GM21423 (cell line): ENCODE results near the gene CRYGD.
"Not testable (repeated sequence)": the region's sequence is repeated elsewhere in the genome, so short reads cannot be mapped to it uniquely, and the experiment has no call there.

Experiments
- ATAC-seq: cut with Tn5 transposase; IDR thresholded peaks from one replicate; pipeline ENCODE4 v1.9.1; 2021; ENCODE audit warnings: mild to moderate bottlenecking, moderate library complexity; ENCODE audit not compliant: unreplicated experiment

The CRYGD gene

GRCh38 chr2:208124013-208124715 is at the start of gene CRYGD:
TSS of gene CRYGD (minus strand) at chr2:208124524. CDS start at chr2:208124473, 51 bp downstream.
- ATAC-seq, result not testable (repeated sequence)

DNA sequence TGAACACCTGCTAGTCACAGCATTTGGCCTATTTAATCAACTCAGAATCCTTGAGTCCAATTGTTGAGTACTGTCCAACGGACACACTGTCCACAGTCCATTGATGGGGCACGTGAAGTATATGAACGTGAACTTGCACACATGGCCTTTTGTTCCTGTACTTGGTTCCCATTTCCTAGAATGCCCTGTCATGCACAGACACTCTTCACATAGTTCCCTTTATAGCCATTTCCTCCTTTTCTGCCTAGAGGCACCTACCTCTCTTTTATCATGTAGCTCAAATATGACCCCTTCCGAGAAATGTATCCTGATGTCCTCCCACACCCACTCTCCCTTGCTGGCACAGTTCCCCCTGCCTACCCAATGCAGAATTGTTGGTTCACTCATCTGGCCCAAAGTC is 47.8 kb upstream of the CRYGD start:
- no peak for ATAC-seq

DNA sequence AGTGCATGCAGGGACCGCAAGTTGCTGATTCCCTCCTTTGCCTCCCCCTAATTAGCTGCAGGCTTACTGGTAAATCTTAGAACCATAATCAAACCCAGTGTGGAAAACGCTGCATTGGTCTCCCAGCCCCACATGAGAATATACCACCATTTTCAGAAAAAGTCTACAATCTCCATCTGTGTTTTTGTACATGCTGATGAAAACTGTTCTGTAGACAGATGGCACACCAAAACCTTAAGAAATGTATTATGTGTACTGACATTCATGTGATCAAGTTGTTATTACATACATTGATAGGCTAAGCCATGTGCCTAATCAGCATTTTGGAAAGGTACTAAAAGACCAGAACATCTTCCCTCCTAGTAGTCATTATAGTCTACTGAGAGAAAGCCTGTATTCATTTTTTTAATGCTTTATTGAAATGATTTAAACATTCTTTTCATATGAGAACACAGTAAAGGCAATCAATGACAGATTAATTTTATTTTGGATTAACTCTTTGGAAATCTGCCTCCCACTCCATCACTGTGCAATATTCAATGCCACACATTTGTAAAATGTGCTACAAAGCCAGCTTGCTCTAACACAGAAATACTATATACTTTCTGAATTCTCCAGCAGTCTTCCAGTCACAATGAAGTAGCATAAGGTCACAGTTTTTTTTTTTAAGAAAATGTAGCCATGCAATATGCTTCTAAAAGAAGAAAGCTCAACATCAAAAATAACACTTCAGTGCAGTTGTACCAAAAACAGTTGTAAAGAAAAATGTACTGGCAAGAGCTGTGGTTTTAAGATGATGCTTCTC is 40.8 kb upstream of the CRYGD start:
- no peak for ATAC-seq

GRCh38 chr2:208163489-208163888 is 39.2 kb upstream of the CRYGD start, which contains the start of gene CRYGA:
TSS of gene CRYGA (minus strand) at chr2:208163589. CDS start at chr2:208163556, 33 bp downstream.
- ATAC-seq, result no peak

DNA sequence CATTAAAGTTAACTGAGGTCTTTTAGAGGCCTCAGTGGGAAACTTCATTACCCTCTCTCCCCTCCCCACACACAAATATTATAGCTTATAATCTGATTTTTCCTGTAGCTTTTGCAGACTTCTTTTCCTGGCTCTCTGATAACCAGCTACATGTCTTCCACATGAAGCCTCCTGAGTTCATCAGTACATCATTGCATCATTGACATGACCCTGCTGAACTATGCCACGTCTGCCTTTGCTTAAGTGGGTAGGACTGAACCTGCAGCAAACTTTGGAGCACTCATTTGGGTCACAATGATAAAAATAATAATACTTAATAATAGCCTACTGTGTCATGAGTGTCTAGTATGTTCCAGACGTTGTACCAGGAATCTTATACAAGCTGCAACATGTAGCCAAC is 32.1 kb upstream of the CRYGD start:
- no peak for ATAC-seq

DNA sequence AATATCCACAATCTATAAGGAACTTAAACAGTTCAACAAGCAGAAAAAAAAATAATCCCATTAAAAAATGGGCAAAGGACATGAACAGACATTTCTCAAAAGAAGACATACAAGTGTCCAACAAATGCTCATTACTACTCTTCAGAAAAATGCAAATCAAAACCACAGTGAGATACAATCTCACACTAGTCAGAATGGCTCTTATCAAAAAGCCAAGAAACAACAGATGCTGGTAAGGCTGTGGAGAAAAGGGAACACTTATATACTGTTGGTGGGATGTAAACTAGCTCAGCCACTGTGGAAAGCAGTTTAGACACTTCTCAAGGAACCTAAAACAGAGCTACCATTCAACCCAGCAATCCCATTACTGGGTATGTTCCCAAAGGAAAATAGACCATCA is 28.8 kb upstream of the CRYGD start:
- no peak for ATAC-seq

DNA sequence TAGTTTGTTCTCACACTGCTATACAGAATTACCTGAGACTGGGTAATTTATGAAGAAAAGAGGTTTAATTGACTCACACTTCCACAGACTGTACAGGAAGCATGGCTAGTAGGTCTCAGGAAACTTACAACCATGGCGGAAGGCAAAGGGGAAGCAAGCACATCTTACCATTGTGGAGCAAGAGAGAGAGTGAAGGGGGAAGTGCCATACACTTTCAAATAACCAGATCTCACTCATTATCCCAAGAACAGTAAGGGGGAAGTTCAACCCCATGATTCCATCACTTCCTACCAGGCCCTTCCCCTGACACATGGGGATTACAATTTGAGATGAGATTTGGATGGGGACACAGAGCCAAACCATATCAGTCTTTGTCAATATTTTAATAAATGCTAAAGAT is 26.6 kb upstream of the CRYGD start:
- no peak for ATAC-seq

DNA sequence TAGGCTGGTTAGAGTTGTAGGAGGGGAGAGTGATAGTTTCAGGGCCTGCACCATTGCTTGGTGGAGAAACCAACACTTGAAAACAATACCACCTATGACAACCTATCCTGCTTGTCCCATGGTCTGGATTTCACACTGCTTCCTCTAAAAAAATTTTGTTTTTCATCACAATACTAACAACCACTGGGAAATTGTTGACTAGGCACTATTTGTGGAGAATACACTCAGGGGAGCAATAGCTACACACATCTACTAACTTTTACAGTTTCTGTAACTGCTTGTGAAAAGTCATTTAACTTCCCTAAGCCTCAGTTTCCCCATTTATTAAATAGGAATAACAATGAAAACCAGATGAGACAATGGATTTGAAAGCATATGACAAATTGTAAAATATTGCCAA is 25.8 kb upstream of the CRYGD start:
- ATAC-seq, result no peak

DNA sequence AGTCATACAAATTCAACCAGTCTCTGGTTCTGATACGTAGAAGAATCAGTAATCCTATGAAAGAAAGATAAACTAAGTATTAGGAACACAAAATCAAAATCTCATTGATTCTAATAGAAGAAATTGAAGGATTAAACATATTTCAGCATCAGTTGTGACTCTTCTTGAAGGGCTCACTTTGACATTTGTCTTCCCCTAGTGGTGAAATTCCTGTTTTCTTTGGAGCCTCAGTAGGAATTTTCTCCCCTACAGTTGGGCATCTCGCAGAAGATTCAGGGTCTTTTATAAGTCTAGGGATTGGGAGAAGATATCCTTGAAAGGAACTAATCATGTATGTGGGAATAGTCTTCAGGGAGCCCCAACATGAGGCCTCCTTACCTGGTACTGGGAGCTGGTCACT is 24.5 kb upstream of the CRYGD start:
- no peak for ATAC-seq

GRCh38 chr2:208147759-208148158 is 23.4 kb upstream of the CRYGD start:
- ATAC-seq, result no peak

DNA sequence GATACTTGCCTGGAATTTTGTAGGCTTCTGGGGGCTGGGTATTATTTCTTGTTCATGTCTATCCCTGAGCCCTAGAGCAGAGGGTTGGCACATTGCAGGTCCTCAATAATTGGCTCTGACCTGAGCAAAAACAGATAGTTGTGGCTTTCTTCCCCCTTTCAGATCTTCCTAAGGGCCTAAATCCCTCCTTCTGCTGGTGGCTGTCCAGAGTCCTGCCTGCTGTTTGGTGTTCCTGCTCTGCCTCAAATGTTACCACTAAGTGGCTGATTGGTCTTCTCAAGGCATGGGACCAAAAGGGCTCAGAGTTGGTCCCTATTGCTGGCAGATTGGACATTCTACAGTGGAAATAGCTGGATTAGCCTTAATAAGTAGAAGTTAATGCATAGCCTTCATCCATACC is 22.7 kb upstream of the CRYGD start:
- no peak for ATAC-seq

DNA sequence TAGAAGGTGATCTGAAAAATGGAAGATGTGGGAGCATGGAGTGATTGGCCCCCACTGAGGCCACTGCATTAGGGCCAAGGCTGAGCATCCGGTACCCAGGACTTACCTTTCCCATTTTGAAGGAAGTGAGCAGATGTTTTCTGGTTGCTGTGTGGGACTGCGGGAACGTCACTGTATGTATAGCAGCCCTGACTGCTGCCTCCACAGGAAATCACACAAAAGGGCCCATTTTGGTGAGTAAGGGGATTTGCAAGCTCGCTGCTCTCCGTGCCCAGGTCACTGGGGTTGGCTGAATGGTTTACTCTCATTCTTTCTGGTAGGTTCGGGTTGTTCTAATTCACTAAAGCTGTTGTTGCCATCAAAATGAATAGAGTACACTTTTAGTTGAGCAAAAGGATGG is 21.7 kb upstream of the CRYGD start, which contains the start of gene CRYGB:
TSS of gene CRYGB (minus strand) at position 153 of the 400 bp plus-strand sequence. CDS start at position 115, 38 bp downstream.
- ATAC-seq, result no peak

GRCh38 chr2:208142925-208143799 is 18.8 kb upstream of the CRYGD start:
- no peak for ATAC-seq

- no peak for ATAC-seq
Observed at GRCh38 chr2:208142240-208142924, 18.1 kb upstream of the CRYGD start.

GRCh38 chr2:208139447-208139846 is 15.1 kb upstream of the CRYGD start:
- ATAC-seq, result no peak

DNA sequence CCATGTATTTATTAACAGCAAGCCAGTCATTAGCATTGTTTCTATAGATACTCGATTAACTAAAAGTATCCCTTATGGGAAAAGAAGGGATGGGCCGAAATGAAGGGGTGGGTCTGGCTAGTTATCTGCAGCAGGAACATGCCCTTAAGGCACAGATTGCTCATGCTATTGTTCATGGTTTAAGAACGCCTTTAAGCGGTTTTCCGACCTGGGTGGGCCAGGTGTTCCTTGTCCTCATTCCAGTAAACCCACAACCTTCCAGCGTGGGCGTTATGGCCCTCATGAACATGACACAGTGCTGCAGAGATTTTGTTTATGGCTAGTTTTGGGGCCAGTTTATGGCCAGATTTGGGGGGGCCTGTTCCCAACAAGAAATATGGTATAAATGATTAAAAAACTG is 14.0 kb upstream of the CRYGD start:
- not testable (repeated sequence) for ATAC-seq

DNA sequence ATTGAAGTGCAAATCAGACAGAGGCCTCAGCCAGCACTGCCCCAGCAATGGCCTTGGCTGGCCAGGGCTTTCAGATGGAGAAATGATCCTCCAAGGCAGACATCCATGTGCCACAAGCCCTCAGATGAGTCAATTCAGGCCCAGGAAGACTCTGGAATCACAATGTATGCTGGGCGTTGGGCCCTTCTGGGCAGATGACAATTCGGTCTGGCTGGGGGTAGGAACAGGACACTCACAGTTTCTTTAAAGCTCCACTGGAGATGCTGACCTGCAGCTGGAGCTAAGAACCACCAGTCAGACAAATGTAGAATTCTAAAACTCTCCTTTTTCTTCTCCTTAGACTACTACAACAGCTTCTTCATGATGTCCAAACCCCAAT is 12.4 kb upstream of the CRYGD start:
- ATAC-seq, result no peak

- ATAC-seq, result no peak
Observed at GRCh38 chr2:208135794-208136715, 11.7 kb upstream of the CRYGD start.

GRCh38 chr2:208134928-208135586 is 10.7 kb upstream of the CRYGD start:
- ATAC-seq, result peak; percentile 51
